Right atrium auricular region (tissue), 2 donors: ENCODE measurements around the gene TRDMT1. TPM values are rescaled to one million over a fixed set of nuclear protein-coding genes. Genes with fewer than 3 reads are reported as not detected.

Source experiments
- DNase-seq: peaks from one replicate; pipeline ENCODE4 v3.0.0-alpha.2; 2019; ENCODE audit warnings: low spot score
- H3K27ac ChIP-seq, 2 donors: fragments of 200-600 bp; sonication (generic); 1 replicate in 1 of 2; 2 replicates in 1 of 2; pipeline ENCODE4 v1.5.1; 2016 to 2019
- H3K27me3 ChIP-seq, 2 donors: fragments of 200-600 bp; sonication (generic); one replicate each; pipeline versions ENCODE4 v1.5.1 to v1.6.0; 2017 to 2019
- H3K36me3 ChIP-seq: fragments of 200-600 bp; sonication (generic); one replicate; pipeline ENCODE4 v1.5.1; 2016
- H3K4me1 ChIP-seq, 2 donors: fragments of 200-600 bp; sonication (generic); one replicate each; pipeline versions ENCODE4 v1.5.1 to v1.6.0; 2017 to 2019
- H3K4me3 ChIP-seq, 2 donors: fragments of 200-600 bp; sonication (generic); 1 replicate in 1 of 2; 2 replicates in 1 of 2; pipeline ENCODE4 v1.5.1; 2017 to 2019; ENCODE audit warnings: mild to moderate bottlenecking in 1 of 2, moderate library complexity in 1 of 2
- H3K9me3 ChIP-seq, 2 donors: fragments of 200-600 bp; sonication (generic); one replicate each; pipeline ENCODE4 v1.5.1; 2019
- total RNA-seq, 2 donors: library from RNA; depleted of rRNA; stranded (reverse); fragments of >200 nt; gene quantifications; one replicate each; pipeline ENCODE4 v1.1.0, GENCODE V29; 2016
- TF ChIP-seq, protein P1 (sequence below), 2 donors: fragments of 200-600 bp; sonication (generic); IDR thresholded peaks; one replicate each; pipeline ENCODE4 v1.5.1; 2019; ENCODE audit warnings: antibody characterized with exemption in 2 of 2

The TRDMT1 gene
- total RNA-seq, 2 donors from 2014 or later, result 3.8 to 5.0 TPM

DNA sequence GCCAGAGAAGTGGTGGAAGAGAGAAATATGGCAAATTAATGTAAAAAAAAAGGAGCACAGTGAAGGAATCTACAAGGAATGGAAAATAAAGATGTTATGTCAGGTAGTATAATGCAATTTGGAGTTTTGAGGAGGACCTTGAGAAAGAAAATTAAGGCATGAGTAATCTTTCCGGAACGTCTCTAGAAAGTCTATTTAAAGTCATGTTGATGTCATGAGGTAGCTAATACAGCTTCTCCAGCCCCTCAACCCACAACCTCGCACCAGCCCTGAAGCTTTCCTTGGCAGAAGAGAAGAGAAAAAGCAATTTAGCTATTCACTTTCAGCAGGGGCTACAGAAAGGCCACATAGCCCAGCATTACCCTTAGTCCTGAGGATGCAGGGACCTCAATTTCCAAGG, 22.5 kb downstream of the TRDMT1 start:
- no peak overlapping the region for H3K4me3 ChIP-seq
- no peaks in the 10 kb centered on the region for H3K36me3 ChIP-seq
- H3K27ac ChIP-seq, result no peak overlapping the region
- TF ChIP-seq, protein P1, sequence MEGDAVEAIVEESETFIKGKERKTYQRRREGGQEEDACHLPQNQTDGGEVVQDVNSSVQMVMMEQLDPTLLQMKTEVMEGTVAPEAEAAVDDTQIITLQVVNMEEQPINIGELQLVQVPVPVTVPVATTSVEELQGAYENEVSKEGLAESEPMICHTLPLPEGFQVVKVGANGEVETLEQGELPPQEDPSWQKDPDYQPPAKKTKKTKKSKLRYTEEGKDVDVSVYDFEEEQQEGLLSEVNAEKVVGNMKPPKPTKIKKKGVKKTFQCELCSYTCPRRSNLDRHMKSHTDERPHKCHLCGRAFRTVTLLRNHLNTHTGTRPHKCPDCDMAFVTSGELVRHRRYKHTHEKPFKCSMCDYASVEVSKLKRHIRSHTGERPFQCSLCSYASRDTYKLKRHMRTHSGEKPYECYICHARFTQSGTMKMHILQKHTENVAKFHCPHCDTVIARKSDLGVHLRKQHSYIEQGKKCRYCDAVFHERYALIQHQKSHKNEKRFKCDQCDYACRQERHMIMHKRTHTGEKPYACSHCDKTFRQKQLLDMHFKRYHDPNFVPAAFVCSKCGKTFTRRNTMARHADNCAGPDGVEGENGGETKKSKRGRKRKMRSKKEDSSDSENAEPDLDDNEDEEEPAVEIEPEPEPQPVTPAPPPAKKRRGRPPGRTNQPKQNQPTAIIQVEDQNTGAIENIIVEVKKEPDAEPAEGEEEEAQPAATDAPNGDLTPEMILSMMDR (IDR thresholded peaks at IDR 0.05), result no peak
- no peak for DNase-seq
- no peaks in the 10 kb centered on the region for H3K27me3 ChIP-seq
- H3K9me3 ChIP-seq, result no peaks in the 10 kb centered on the region
- H3K4me1 ChIP-seq, result peaks cover 0 to 8% of the 10 kb centered on the region in 2 donors

DNA sequence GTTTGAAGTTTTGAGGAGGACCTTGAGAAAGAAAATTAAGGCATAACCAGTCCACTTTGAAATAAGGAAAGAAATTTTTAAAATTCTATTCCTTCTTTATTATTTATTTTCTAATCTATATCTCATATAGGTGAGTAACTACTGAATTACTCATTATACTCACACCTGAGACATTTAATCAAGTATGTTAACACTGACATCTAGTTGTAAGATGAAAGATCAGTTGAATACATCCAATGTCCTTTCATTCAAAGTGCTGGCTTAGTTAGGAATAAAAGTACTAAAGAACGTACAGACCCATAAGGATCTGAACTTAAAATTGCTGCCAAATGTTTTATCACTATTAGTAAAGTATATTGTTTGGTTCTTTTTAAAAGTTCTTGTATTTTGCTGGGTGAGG, 23.5 kb downstream of the TRDMT1 start:
- H3K27ac ChIP-seq, result no peak overlapping the region
- no peak overlapping the region for H3K4me3 ChIP-seq
- no peaks in the 10 kb centered on the region for H3K27me3 ChIP-seq
- H3K4me1 ChIP-seq, result peaks cover 0 to 8% of the 10 kb centered on the region in 2 donors
- no peak for DNase-seq
- H3K9me3 ChIP-seq, result no peaks in the 10 kb centered on the region
- TF ChIP-seq, protein P1 (IDR thresholded peaks at IDR 0.05), result no peak
- H3K36me3 ChIP-seq, result no peaks in the 10 kb centered on the region

DNA sequence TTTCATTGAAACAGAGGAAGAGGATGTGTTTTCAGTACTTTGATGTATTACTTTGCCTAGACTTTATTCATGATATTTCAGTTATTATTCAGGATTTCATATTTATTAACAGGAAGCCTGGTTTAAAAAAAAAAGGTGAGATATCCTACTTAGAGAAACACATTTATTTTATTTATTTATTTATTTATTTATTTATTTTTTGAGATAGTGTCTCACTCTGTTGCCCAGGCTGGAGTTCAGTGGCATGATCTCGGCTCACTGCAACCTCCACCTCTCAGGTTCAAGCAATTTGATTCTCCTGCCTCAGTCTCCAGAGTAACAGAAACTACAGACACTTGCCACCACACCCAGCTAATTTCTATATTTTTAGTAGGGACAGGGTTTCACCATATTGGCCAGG, 24.5 kb downstream of the TRDMT1 start:
- Histone ChIP-seq H3K4me1 (peaks cover 0 to 8% of the 10 kb centered on the region in 2 donors), H3K27ac (no peak overlapping the region), H3K4me3 (no peak overlapping the region), H3K9me3 (no peaks in the 10 kb centered on the region), H3K36me3 (no peaks in the 10 kb centered on the region), H3K27me3 (no peaks in the 10 kb centered on the region)
- TF ChIP-seq, protein P1 (IDR thresholded peaks at IDR 0.05), result no peak
- no peak for DNase-seq

DNA sequence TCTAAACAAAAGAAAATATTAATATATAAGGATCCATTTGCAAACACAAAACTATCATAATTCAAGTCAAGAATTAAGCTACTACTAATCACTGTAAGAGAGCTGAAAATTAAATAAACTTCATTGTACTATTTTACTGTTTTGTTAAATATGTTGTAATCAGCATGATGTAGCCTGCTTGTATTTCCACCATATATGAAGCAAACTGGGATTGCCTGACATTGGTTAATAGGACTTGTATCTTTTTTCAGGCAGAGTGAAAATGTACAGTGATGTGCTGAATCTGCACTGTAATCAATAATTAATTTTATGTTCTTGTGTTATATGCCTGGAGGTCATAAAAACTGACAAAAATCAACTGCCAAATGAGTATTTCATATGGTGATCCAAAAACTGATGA, 25.4 kb downstream of the TRDMT1 start:
- TF ChIP-seq, protein P1 (IDR thresholded peaks at IDR 0.05), result no peak
- H3K27ac ChIP-seq, result no peak overlapping the region
- H3K36me3 ChIP-seq, result no peaks in the 10 kb centered on the region
- H3K9me3 ChIP-seq, result no peaks in the 10 kb centered on the region
- no peak overlapping the region for H3K4me3 ChIP-seq
- peaks cover 0 to 8% of the 10 kb centered on the region in 2 donors for H3K4me1 ChIP-seq
- DNase-seq, result no peak
- H3K27me3 ChIP-seq, result no peaks in the 10 kb centered on the region

DNA sequence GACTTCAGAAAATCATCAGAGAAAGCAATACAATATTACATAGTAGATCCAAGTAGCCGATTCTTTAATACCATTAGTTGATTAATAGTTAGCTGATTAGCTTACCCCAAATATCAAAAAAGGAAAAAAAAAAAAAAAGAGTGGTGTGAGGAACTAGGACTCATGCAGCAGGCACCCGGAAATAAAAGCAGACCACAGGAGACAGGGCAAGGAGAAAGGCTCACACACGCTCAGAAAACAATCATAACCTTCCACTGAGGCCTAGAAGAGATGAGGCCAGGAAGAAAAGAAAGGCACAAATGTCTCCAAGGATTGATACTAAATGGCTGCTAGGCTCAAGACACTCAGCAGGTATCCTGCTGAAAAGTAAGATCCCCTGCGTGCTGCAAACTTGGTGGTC, 25.9 kb downstream of the TRDMT1 start:
- no peaks in the 10 kb centered on the region for H3K27me3 ChIP-seq
- no peak overlapping the region for H3K27ac ChIP-seq
- no peaks in the 10 kb centered on the region for H3K36me3 ChIP-seq
- peak overlapping the region in 1 of 2 donors; percentile 3 for H3K4me3 ChIP-seq
- H3K4me1 ChIP-seq, result peaks cover 0 to 8% of the 10 kb centered on the region in 2 donors
- TF ChIP-seq, protein P1 (IDR thresholded peaks at IDR 0.05), result no peak
- no peaks in the 10 kb centered on the region for H3K9me3 ChIP-seq
- DNase-seq, result no peak

DNA sequence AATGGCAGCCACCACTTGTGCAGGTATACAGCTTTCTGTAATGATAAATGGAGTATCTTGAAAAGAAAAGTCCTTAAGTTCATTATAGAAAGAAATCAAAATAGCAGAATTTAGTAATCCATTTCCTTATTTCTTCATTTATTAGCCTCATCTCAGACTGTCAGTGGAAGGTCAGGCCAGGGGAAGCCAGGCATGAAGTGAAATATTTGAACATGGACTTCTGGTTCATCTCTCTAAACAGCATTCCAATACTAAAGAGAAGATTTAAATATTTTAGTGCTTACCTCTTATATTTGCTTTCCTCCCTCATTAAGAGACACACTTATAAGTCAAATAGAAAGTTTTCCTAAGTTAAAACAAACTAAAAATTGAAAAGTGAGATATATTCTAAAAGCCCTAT, 26.8 kb downstream of the TRDMT1 start:
- no peak overlapping the region for H3K4me3 ChIP-seq
- H3K4me1 ChIP-seq, result peaks cover 0 to 8% of the 10 kb centered on the region in 2 donors
- TF ChIP-seq, protein P1 (IDR thresholded peaks at IDR 0.05), result no peak
- H3K27ac ChIP-seq, result no peak overlapping the region
- H3K27me3 ChIP-seq, result no peaks in the 10 kb centered on the region
- H3K9me3 ChIP-seq, result no peaks in the 10 kb centered on the region
- no peak for DNase-seq
- no peaks in the 10 kb centered on the region for H3K36me3 ChIP-seq
